HEK293 (cell line): ENCODE measurements around the gene SF1.

Source experiments
- AEBP2 ChIP-seq: fragments of 450-650 bp; formaldehyde crosslinking; IDR thresholded peaks from 2 replicates; pipeline ENCODE4 v1.5.1; 2016; ENCODE audit warnings: missing biosample characterization, missing genetic modification characterization, borderline replicate concordance
- CTCF ChIP-seq: fragments of 450-650 bp; formaldehyde crosslinking; IDR thresholded peaks from 2 replicates; pipeline ENCODE4 v1.5.1; 2016; ENCODE audit warnings: missing biosample characterization, missing genetic modification characterization
- KLF9 ChIP-seq: fragments of 450-650 bp; formaldehyde crosslinking; IDR thresholded peaks from 2 replicates; pipeline ENCODE4 v1.5.1; 2016; ENCODE audit warnings: missing biosample characterization, missing genetic modification characterization, low read depth
- WT1 ChIP-seq: fragments of 450-650 bp; formaldehyde crosslinking; IDR thresholded peaks from 2 replicates; pipeline ENCODE4 v1.5.1; 2016; ENCODE audit warnings: missing biosample characterization, missing genetic modification characterization
- ZEB2 ChIP-seq: fragments of 450-650 bp; formaldehyde crosslinking; IDR thresholded peaks from 2 replicates; pipeline ENCODE4 v1.5.1; 2016; ENCODE audit warnings: missing biosample characterization, missing genetic modification characterization
- ZNF10 ChIP-seq: fragments of 450-650 bp; formaldehyde crosslinking; IDR thresholded peaks from 2 replicates; pipeline ENCODE4 v1.5.1; 2017; ENCODE audit warnings: missing biosample characterization, missing genetic modification characterization
- ZNF138 ChIP-seq: fragments of 450-650 bp; formaldehyde crosslinking; IDR thresholded peaks from 2 replicates; pipeline ENCODE4 v1.5.1; 2016; ENCODE audit warnings: missing biosample characterization, missing genetic modification characterization, borderline replicate concordance
- ZNF16 ChIP-seq: fragments of 450-650 bp; formaldehyde crosslinking; IDR thresholded peaks from 2 replicates; pipeline ENCODE4 v1.5.1; 2016; ENCODE audit warnings: low read depth, missing biosample characterization, missing genetic modification characterization
- ZNF24 ChIP-seq: fragments of 450-650 bp; formaldehyde crosslinking; IDR thresholded peaks from 2 replicates; pipeline ENCODE4 v1.5.1; 2016; ENCODE audit warnings: missing biosample characterization, missing genetic modification characterization
- ZNF274 ChIP-seq, 2 experiments: fragments of 200-500 bp in 1 of 2; fragments of 450-650 bp in 1 of 2; sonication (Bioruptor generic) in 1 of 2; formaldehyde crosslinking in 1 of 2; IDR thresholded peaks; 2 replicates each; pipeline versions ENCODE4 v1.5.1 to v1.6.1; 2014 to 2016; ENCODE audit warnings: borderline replicate concordance in 1 of 2, inconsistent platforms in 1 of 2, low read length in 1 of 2, missing biosample characterization in 1 of 2, missing genetic modification characterization in 1 of 2
- ZNF416 ChIP-seq: fragments of 450-650 bp; formaldehyde crosslinking; IDR thresholded peaks from 2 replicates; pipeline ENCODE4 v1.5.1; 2016; ENCODE audit warnings: missing biosample characterization, missing genetic modification characterization
- ZNF621 ChIP-seq: fragments of 450-650 bp; formaldehyde crosslinking; IDR thresholded peaks from 2 replicates; pipeline ENCODE4 v1.5.1; 2017; ENCODE audit warnings: missing biosample characterization, missing genetic modification characterization
- ZNF639 ChIP-seq: fragments of 450-650 bp; formaldehyde crosslinking; IDR thresholded peaks from 2 replicates; pipeline ENCODE4 v1.5.1; 2016; ENCODE audit warnings: missing biosample characterization, missing genetic modification characterization
- ZSCAN4 ChIP-seq: fragments of 450-650 bp; formaldehyde crosslinking; IDR thresholded peaks from 2 replicates; pipeline ENCODE4 v1.5.1; 2017; ENCODE audit warnings: missing biosample characterization, missing genetic modification characterization

GRCh38 chr11:64715756-64716472 is 62.4 kb downstream of the SF1 start:
- TF ChIP-seq CTCF: no peak
- no peak for TF ChIP-seq ZEB2 (tag by site-specific recombination)
- no peak for TF ChIP-seq ZNF16 (tag by site-specific recombination)
- no peak for TF ChIP-seq ZNF639 (tag by site-specific recombination)
- no peak for TF ChIP-seq ZNF621 (tag by site-specific recombination)
- no peak for TF ChIP-seq ZNF416
- no peak for TF ChIP-seq AEBP2 (tag by site-specific recombination)
- no peak for TF ChIP-seq KLF9
- no peak for TF ChIP-seq ZNF274 (IDR thresholded peaks at IDR 0.05; ENCODE audit: low read length)
- TF ChIP-seq ZNF274 (tag by site-specific recombination; IDR thresholded peaks at IDR 0.05; ENCODE audit: borderline replicate concordance): no peak
- TF ChIP-seq ZSCAN4 (tag by site-specific recombination): no peak
- no peak for TF ChIP-seq WT1 (tag by site-specific recombination)
- TF ChIP-seq ZNF24 (tag by site-specific recombination): no peak
- no peak for TF ChIP-seq ZNF138 (tag by site-specific recombination)
- TF ChIP-seq ZNF10 (tag by site-specific recombination): no peak
